NCI-H748 treated with DMSO at 0.1 percent for 48 hours (cell line): ENCODE data around the gene SEMA6A.

Experiments
- DNase-seq: peaks from one replicate; lab custom pipeline; 2025; lab: John Stamatoyannopoulos, UW

Gene SEMA6A

DNA sequence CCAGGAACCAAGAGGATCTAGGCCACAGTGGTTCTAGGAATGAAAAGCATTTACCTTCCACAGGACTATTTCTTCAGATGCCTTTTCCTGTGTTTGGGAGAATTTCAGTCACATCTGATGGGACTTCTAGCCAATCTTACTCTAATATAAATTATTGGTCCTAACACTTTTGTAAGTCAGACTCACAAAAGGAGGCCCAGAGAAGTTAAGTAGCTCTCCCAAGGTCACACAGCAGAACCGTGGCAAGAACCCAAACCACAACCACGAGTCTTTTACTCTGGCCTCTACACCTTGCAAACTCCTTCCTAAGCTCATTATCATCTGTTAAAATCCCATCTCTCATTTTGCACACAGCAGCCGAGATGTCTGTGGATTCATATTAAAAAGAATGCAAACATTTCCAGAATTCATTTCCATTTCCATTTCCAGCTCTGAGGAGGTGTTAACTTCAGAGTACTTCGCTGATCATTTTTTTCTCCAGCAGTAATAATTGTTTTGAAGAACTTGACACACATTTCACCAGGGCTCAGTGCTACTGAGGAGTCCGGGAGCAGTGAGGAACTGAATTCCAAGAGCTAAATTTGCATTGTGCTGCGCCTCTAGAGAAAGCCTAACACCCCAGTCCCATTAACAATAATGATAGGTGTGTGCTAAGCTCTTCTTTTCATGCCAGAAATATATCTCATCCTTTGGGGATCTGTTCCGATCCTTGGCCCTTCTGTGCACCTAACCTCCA, 168.1 kb downstream of the SEMA6A start:
- no peak for DNase-seq

DNA sequence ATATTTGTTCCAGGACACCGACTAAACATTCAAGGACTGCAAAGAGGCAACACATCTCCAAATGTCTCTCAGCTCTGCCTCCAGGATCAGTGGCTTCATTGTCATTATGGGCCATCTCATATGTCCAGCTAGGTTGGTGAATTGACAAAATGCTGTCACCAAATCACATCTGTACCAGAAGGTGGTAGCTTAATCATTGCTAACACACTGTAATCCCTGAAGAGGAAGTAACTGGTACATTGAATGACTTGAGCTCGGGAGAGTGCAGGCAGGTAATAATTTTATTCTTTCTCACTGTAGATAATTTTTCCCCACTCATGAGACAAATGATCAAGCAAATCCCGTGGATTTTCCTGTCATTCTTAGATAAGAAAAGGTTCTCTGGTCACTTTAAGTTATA, 169.8 kb downstream of the SEMA6A start:
- no peak for DNase-seq

DNA sequence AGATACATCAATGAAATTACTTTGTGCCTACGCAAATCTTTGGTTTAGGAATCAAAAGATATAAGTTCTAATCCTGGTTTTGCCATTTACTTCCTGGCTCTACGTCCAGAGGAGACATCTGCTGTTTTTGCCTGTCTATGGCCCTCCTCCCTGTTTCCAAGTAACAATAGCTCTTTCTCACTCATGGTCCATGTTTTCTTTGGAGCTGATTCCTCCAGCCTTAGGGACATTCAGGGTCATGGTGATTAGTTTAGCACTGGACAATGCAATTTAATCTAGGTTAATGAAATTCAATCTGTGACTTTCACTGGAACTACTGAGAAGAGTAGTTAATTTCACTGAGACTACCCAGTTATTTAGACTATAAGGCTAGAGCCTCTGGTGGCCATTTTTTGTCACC, 170.6 kb downstream of the SEMA6A start:
- no peak for DNase-seq

DNA sequence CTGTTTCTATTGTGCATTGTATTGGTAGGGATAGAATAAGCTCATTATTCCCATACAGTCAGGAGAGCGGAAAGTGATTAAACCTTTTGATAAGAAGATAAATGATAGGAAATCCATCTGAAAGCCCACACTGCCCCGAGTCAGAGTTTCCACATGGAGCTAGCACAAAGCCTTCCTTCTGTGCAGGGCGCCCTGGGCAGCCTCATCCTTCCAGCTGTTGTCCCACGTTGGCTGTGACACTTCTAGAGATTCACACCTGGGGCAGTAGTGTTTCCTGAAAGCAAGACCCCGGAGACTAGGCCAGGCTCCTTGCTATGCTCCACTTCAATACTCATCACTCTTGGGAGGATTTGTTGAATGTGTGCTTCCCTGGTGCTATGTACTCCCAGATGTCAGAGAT, 172.4 kb downstream of the SEMA6A start:
- DNase-seq, result no peak

DNA sequence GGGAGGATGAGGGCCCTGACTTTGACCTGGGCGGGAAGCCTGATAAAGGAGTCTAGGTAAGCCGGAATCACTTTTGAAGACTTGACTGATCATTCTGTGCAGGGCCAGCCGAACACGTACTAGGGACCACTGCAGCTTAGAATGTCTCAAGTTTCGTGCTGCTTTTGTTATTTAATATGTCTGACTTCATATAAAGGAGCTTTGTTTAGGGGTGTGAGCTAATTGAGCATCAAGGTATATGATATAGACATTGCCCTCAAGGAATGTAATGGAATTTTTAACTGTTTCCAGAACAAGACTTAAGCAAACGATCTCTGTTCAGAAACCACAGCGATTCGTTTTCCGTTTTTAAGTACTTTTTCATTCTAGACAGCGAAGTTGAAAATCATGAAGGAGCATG, 173.0 kb downstream of the SEMA6A start:
- DNase-seq, result no peak

DNA sequence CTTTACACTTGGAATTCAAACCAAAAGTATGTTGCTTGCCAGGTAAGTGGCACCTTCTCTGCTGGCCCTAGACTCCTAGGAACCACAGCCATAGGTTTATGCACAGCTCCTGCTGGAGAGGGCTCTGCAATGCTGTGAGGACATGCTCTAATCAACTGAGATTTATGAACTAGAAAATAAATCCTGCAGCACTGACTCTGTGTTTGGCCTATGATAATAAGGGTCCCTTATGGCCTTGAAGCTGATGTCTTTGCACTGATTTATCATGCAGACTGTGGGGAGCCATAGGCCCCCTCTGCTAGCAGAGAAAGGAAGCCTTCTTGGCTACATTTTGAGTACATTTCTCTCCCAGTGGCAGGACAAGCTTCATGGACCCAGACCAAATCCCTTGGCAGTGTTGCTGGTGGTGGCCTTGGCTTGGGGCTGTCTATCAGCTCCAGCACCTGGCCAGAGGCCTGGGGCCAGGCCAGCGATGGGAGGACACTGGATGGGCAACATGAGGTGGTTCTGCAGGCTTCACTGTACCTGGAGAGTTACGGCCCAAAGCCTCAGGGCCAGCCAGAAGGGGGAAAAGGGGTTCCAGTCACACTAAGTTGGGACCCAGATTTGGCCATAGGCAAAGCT, 178.0 kb downstream of the SEMA6A start:
- DNase-seq, result no peak

DNA sequence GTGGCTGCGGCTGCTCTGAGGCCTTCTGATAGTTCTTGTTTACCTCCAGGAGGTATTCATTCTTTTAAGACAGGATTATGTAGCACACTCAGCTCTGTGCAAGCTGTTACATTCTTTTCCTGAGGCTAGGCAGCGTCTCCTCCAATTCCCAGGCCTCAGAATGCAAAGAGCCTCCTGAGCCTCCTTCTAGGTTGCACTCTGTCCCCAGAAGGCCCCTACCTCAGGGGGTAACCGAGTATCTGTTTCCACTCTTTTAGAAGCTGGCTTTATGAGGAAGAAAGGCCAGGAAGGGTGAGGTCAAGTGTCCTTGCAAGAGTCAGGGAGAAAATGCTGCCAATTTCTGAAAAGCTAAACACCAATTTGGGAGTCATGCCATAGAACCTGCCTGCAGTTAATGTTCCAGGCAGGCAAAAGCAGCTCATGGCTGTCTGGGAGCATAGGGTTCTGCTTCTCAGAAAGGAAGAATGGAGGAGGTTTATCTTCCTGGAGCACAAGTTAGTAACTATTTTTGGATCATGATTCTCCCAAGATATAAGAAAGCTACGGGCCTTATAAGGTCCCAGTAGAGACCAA, 178.9 kb downstream of the SEMA6A start:
- DNase-seq, result no peak

DNA sequence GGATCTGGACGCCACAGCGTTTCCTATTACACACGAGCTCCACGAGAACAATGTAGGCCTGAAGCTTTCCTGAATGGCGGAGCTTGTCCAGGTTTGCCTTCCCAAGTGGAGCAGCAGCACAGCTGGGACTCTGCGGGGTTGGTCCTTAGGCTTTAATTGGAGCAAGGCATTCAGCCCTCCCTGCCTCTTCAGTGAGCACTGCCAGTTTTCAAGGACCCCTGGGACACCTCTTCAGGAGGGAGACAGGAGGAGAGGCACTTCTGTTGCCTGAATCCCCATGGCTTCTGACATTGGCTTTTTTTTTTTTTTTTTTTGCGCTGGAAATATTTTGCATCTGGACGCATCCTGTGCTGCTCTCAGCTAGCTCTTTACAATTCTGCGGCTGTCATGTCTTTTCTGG, 179.4 kb downstream of the SEMA6A start:
- no peak for DNase-seq

DNA sequence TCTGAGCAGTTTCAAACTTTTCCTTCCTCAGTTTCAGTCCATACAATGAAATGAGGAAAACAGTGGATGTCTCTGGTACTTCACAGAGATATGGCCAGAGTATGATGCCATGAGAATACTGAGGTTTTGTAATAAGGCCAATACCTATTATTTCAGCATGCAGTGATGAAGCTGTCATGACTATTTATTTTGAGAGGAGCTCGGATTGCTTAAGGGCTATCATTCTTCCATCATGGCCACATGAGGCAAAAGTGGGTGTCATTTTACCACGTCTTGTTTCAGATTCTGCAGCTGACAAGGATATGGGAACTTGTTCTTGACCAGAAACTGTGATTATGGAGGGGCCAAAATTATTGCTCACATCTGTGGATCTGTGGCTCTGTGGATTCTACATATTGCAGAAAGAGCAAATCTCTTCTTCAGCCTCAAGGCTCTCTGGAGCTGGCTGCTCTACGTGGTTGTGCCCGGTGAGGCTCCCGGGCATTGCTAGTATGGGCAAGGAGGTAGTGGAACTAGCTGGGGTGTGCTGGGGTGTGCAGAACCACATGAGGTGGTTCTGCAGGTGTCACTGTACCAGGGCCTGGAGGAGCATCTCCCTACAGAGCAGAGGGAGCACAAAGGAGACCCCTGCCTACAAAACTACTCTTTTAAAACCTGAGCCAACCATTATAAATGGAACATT, 180.3 kb downstream of the SEMA6A start:
- no peak for DNase-seq
